Stimulated activated CD8-positive, alpha-beta memory T cell treated with anti-CD3 and anti-CD28 coated beads, Interleukin-7, amount 100 ng/mL, for 4 hours (primary cell): ENCODE data around the gene LRRN3.
A peak's percentile ranks its signal among the peaks of the same experiment; 100 is the strongest.
"Not testable (repeated sequence)": the region's sequence is repeated elsewhere in the genome, so short reads cannot be mapped to it uniquely, and the experiment has no call there.

Source experiments
- DNase-seq, 2 donors: peaks; one replicate each; pipeline ENCODE4 v3.0.0-alpha.2; 2020; ENCODE audit warnings: low read depth in 2 of 2

The LRRN3 gene

GRCh38 chr7:111090846-111091245 lies at the start of gene LRRN3:
Gene LRRN3, plus strand, starts transcription at chr7:111091127. Its CDS starts 31,646 bp downstream, at chr7:111122773.
- DNase-seq, result peak; percentile 19 to 21

- DNase-seq, result no peak
These were observed 49.4 kb upstream of the LRRN3 start for GRCh38 chr7:111041577-111041976.

- no peak for DNase-seq
These were observed 48.1 kb upstream of the LRRN3 start for GRCh38 chr7:111042842-111043241.

GRCh38 chr7:111043561-111043960 lies 47.4 kb upstream of the LRRN3 start:
- no peak for DNase-seq

GRCh38 chr7:111045449-111045848 lies 45.5 kb upstream of the LRRN3 start:
- DNase-seq, result no peak

- no peak for DNase-seq
These were observed 43.3 kb upstream of the LRRN3 start for GRCh38 chr7:111047595-111047994.

- no peak for DNase-seq
These were observed 40.8 kb upstream of the LRRN3 start for GRCh38 chr7:111049971-111050680.

GRCh38 chr7:111050875-111051416 lies 40.0 kb upstream of the LRRN3 start:
- no peak for DNase-seq

GRCh38 chr7:111051832-111052231 lies 39.1 kb upstream of the LRRN3 start:
- DNase-seq, result no peak

- DNase-seq, result no peak
These were observed 37.9 kb upstream of the LRRN3 start for GRCh38 chr7:111053035-111053434.

- DNase-seq, result no peak
These were observed 34.6 kb upstream of the LRRN3 start for GRCh38 chr7:111056371-111056770.

GRCh38 chr7:111057066-111057465 lies 33.9 kb upstream of the LRRN3 start:
- no peak for DNase-seq

GRCh38 chr7:111059833-111060232 lies 31.1 kb upstream of the LRRN3 start:
- DNase-seq, result no peak

- DNase-seq, result no peak
These were observed 27.8 kb upstream of the LRRN3 start for GRCh38 chr7:111063166-111063565.

- no peak for DNase-seq
These were observed 23.7 kb upstream of the LRRN3 start for GRCh38 chr7:111067251-111067650.

GRCh38 chr7:111067682-111068081 lies 23.2 kb upstream of the LRRN3 start:
- DNase-seq, result no peak

- no peak for DNase-seq
These were observed 22.3 kb upstream of the LRRN3 start for GRCh38 chr7:111068618-111069017.

GRCh38 chr7:111071556-111071955 lies 19.4 kb upstream of the LRRN3 start:
- no peak for DNase-seq

GRCh38 chr7:111072658-111073057 lies 18.3 kb upstream of the LRRN3 start:
- not testable (repeated sequence) for DNase-seq

- DNase-seq, result no peak
These were observed 16.7 kb upstream of the LRRN3 start for GRCh38 chr7:111074071-111074747.

GRCh38 chr7:111074748-111075146 lies 16.2 kb upstream of the LRRN3 start:
- no peak for DNase-seq

GRCh38 chr7:111075498-111075897 lies 15.4 kb upstream of the LRRN3 start:
- DNase-seq, result no peak

GRCh38 chr7:111076205-111076604 lies 14.7 kb upstream of the LRRN3 start:
- DNase-seq, result peak in 1 of 2 donors; percentile 21
